SW480 (cell line): ENCODE measurements around the gene CEP120.
"Not testable (repeated sequence)": the region's sequence is repeated elsewhere in the genome, so short reads cannot be mapped to it uniquely, and the experiment has no call there.

Experiments
- DNase-seq: peaks from one replicate; pipeline ENCODE4 v3.0.0-alpha.2; 2016; ENCODE audit warnings: low spot score

The CEP120 gene

GRCh38 chr5:123438902-123439301 is 15.7 kb upstream of the CEP120 start:
- DNase-seq, result no peak

GRCh38 chr5:123438244-123438643 is 15.0 kb upstream of the CEP120 start:
- no peak for DNase-seq

- no peak for DNase-seq
Observed at GRCh38 chr5:123436201-123436600, 13.0 kb upstream of the CEP120 start.

GRCh38 chr5:123434796-123435195 is 11.6 kb upstream of the CEP120 start:
- no peak for DNase-seq

GRCh38 chr5:123433596-123433995 is 10.4 kb upstream of the CEP120 start:
- no peak for DNase-seq

GRCh38 chr5:123430441-123430840 is 7.2 kb upstream of the CEP120 start:
- DNase-seq, result not testable (repeated sequence)

GRCh38 chr5:123429993-123430392 is 6.8 kb upstream of the CEP120 start:
- DNase-seq, result peak; percentile 32

GRCh38 chr5:123429221-123429954 is 6.2 kb upstream of the CEP120 start:
- DNase-seq, result no peak

- DNase-seq, result no peak
Observed at GRCh38 chr5:123428521-123429220, 5.5 kb upstream of the CEP120 start.

- DNase-seq, result no peak
Observed at GRCh38 chr5:123427281-123427680, 4.1 kb upstream of the CEP120 start.

GRCh38 chr5:123425431-123425830 is 2.2 kb upstream of the CEP120 start:
- DNase-seq, result no peak

GRCh38 chr5:123422433-123423277 is 548 bp downstream of the CEP120 start:
- peak; percentile 47 for DNase-seq

GRCh38 chr5:123421773-123422172 is 1.4 kb downstream of the CEP120 start:
- no peak for DNase-seq

- DNase-seq, result no peak
Observed at GRCh38 chr5:123414974-123415373, 8.2 kb downstream of the CEP120 start.

GRCh38 chr5:123412206-123412605 is 11.0 kb downstream of the CEP120 start:
- no peak for DNase-seq

- not testable (repeated sequence) for DNase-seq
Observed at GRCh38 chr5:123401999-123402398, 21.2 kb downstream of the CEP120 start.

- DNase-seq, result no peak
Observed at GRCh38 chr5:123401320-123401719, 21.9 kb downstream of the CEP120 start.

- not testable (repeated sequence) for DNase-seq
Observed at GRCh38 chr5:123400870-123401291, 22.3 kb downstream of the CEP120 start.

- no peak for DNase-seq
Observed at GRCh38 chr5:123398058-123398733, 25.0 kb downstream of the CEP120 start.

GRCh38 chr5:123397538-123397937 is 25.7 kb downstream of the CEP120 start:
- DNase-seq, result no peak

- no peak for DNase-seq
Observed at GRCh38 chr5:123391009-123391408, 32.2 kb downstream of the CEP120 start.

GRCh38 chr5:123389794-123390193 is 33.4 kb downstream of the CEP120 start:
- DNase-seq, result no peak
